Astrocyte of the cerebellum (primary cell): ENCODE measurements around the gene C11orf68.
A peak's percentile ranks its signal among the peaks of the same experiment; 100 is the strongest.

Source experiments
- DNase-seq: peaks from one replicate; pipeline ENCODE4 v3.0.0-alpha.2; 2011; ENCODE audit warnings: low read depth
- H3K4me3 ChIP-seq: 2 replicates; pipeline ENCODE4 v1.5.1; 2011; ENCODE audit warnings: mild to moderate bottlenecking, low read depth, low read length, moderate library complexity
- CTCF ChIP-seq: IDR thresholded peaks from 2 replicates; pipeline ENCODE4 v1.5.1; 2012; ENCODE audit warnings: low read length, low read depth, moderate library complexity, mild to moderate bottlenecking; ENCODE audit errors: missing control alignments
- in situ Hi-C: cut with HindIII; loops from 2 replicates; pipeline ENCODE4 v1.10.0; 2017; ENCODE audit warnings: low sequenced_read_pairs

Gene C11orf68

GRCh38 chr11:65918211-65919140 lies at the start of gene C11orf68:
TSS of gene C11orf68 (minus strand) at chr11:65919062. CDS start at chr11:65919031, 31 bp downstream.
- H3K4me3 ChIP-seq: peak within 1 kb of the TSS; percentile 94
- TF ChIP-seq CTCF: no peak
- no peak for DNase-seq
- in situ Hi-C loops: no loop called here

- no peak for DNase-seq
- no peak overlapping the region for H3K4me3 ChIP-seq
- no peak for TF ChIP-seq CTCF
- in situ Hi-C loops: no loop called here
Observed at GRCh38 chr11:65967329-65967934, 48.6 kb upstream of the C11orf68 start.

DNA sequence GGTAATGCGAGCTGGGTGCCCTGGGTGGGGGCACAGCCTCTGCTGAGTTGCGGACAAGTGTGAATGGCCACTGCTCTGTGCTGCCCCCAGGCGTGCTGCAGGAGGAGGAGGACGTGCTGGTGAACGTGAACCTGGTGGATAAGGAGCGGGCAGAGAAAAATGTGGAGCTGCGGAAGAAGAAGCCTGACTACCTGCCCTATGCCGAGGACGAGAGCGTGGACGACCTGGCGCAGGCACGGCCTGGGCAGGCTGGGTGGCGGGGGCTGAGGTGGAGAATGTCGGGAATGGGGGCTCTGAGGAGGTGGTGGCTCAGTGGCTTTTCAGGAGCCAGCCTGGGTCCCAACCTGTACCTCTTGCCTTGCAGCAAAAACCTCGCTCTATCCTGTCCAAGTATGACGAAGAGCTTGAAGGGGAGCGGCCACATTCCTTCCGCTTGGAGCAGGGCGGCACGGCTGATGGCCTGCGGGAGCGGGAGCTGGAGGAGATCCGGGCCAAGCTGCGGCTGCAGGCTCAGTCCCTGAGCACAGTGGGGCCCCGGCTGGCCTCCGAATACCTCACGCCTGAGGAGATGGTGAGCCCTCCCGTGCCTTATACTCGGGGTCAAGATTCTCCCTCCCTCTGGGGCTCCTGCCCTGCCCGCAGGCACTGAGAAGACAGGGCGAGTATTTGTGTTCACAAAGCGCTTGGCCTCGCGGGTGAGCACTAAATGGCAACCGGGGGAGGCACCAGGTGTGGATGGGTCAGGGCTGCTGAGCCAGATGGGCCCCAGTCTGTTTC lies 47.3 kb upstream of the C11orf68 start:
- in situ Hi-C loops: no loop called here
- no peak for TF ChIP-seq CTCF

GRCh38 chr11:65964906-65965305 lies 46.0 kb upstream of the C11orf68 start:
- no peak for DNase-seq
- TF ChIP-seq CTCF: no peak
- H3K4me3 ChIP-seq: no peak overlapping the region
- in situ Hi-C loops: no loop called here

More for the DNA sequence above, 47.3 kb upstream of the C11orf68 start:
- no peak overlapping the region for H3K4me3 ChIP-seq
- DNase-seq: no peak

GRCh38 chr11:65962141-65962564 lies 43.3 kb upstream of the C11orf68 start:
- no peak for DNase-seq
- no peak for TF ChIP-seq CTCF

More at GRCh38 chr11:65962141-65962564, 43.3 kb upstream of the C11orf68 start:
- peak overlapping the region; percentile 91 for H3K4me3 ChIP-seq
- in situ Hi-C loops: no loop called here
